ENCODE results near the gene USE1. TPM values are rescaled to one million over a fixed set of nuclear protein-coding genes. Genes with fewer than 3 reads are reported as not detected.

The USE1 gene
- total RNA-seq, 1 experiment from 2014 or later = 27.5 TPM

DNA sequence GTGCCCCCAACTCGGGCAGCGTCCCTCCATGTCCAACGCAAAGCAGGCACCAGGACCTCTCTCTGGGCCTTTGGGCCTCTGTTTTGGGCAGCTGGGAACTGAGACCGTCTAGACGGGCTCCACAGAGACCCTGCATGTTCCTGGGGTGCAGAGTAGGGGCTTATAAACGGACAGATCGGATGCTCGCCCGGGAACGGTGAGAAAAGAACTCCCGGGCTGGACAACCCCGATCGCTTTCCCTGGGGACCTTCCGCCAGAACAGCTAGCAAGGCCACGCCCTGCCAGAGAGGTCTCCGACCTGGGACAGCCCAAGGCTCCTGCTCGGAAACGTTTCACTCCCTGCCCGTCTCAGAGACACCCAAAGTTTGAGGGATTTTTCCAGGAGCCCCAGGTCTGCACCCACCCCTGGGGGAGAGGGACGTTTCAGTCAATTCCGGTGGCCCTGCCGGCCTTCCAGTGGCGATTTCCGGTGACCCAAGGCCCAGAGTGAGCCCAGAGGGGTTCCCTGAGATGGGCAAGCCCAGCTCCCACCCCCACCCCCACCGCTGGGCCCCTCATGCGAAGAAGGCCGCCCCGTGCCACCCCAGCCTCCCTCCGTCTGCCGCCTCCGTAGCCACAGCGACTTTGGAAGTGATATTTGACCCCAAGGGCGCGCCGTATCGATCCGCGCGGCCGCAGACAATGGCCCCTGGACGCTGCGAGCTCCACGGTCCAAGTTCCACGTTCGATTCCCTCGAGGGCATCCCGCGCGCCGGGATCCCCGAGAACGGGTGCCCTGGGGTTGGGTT is 28.9 kb downstream of the USE1 start:
- H3K4me3 ChIP-seq (replicated peaks in 1 of 2; ENCODE audit: low read depth in 1 of 2, low read length in 2 of 2) = peak overlapping the region; percentile 87 to 94
- TF ChIP-seq POLR2AphosphoS5 (IDR thresholded peaks at IDR 0.05; ENCODE audit: low read depth, low read length) (peak; percentile 21; the same call in 1 of the 2 replicates), SP1 (IDR thresholded peaks at IDR 0.05; ENCODE audit: low read depth) (no peak)
- H3K27ac ChIP-seq (ENCODE audit: low read depth, low read length) = peak overlapping the region; percentile 91
- H3K4me2 ChIP-seq (ENCODE audit: low read length) = peak overlapping the region; percentile 99
- CTCF ChIA-PET = no interaction called here
- peaks cover 47% of the 10 kb centered on the region for H3K79me2 ChIP-seq (ENCODE audit: insufficient read depth, low read length)
- TSS peak; percentile 45 for BruUV-seq (replicated peaks)
- H3K9ac ChIP-seq (ENCODE audit: low read length) = peak overlapping the region; percentile 86
- H3K27me3 ChIP-seq (ENCODE audit: insufficient read depth, low read length) = no peaks in the 10 kb centered on the region
- H3K4me1 ChIP-seq (ENCODE audit: control insufficient read depth in 1 of 2, insufficient read depth in 2 of 2, low read length in 2 of 2) = peaks cover 43 to 61% of the 10 kb centered on the region in 2 experiments
- no peaks in the 10 kb centered on the region for H4K20me1 ChIP-seq (ENCODE audit: insufficient read depth)
- peaks cover 0 to 3% of the 10 kb centered on the region in 2 experiments; a peak in 1 of 4 replicates for H3K36me3 ChIP-seq (ENCODE audit: control insufficient read depth in 1 of 2, insufficient read depth in 2 of 2, low read length in 2 of 2)
- DNase-seq (ENCODE audit: low read depth, low spot score) (no peak), ATAC-seq (peak; percentile 15; the same call in 1 of the 2 replicates)
- no peaks in the 10 kb centered on the region for H3K9me3 ChIP-seq (ENCODE audit: control insufficient read depth in 1 of 2, insufficient read depth in 1 of 2, low read depth in 1 of 2, low read length in 2 of 2)
- POLR2A ChIA-PET = interaction anchor here (0.9 to 1.7 kb wide), 2 partner anchors 9 to 65 kb away, joined by 5 to 7 read pairs; partner anchors contain the start of gene DDA1
- RAD21 ChIA-PET (ENCODE audit: low non-redundant PET in 1 of 2, low total read pairs in 2 of 2, uncharacterized antibody in 2 of 2, unreplicated experiment in 2 of 2) = interaction anchor here in 1 of 2 experiments (0.5 kb wide), 1 partner anchor 191 kb away, joined by 3 read pairs; no protein-coding TSS in a partner anchor
- H3K9me2 ChIP-seq (ENCODE audit: insufficient read depth) = no peaks in the 10 kb centered on the region
- no peak overlapping the region for H2AFZ ChIP-seq (ENCODE audit: low read depth, low read length, poor library complexity, severe bottlenecking)
- intact Hi-C loops (cut with micrococcal nuclease) = loop anchor here (1.0 kb wide), 1 partner anchor 18 kb away; the partner anchor contains the start of gene OCEL1

GRCh38 chr19:17244618-17245534 is 29.7 kb downstream of the USE1 start:
- RAD21 ChIA-PET (ENCODE audit: low non-redundant PET in 1 of 2, low total read pairs in 2 of 2, uncharacterized antibody in 2 of 2, unreplicated experiment in 2 of 2) = interaction anchor here in 1 of 2 experiments (0.5 kb wide), 1 partner anchor 192 kb away, joined by 3 read pairs; no protein-coding TSS in a partner anchor
- intact Hi-C loops (cut with micrococcal nuclease) = loop anchor here (1.0 kb wide), 1 partner anchor 19 kb away; the partner anchor contains the start of gene OCEL1
- H2AFZ ChIP-seq (ENCODE audit: low read depth, low read length, poor library complexity, severe bottlenecking) = no peak overlapping the region
- H4K20me1 ChIP-seq (ENCODE audit: insufficient read depth) = no peaks in the 10 kb centered on the region
- no TSS peak for BruUV-seq (replicated peaks)
- H3K4me1 ChIP-seq (ENCODE audit: control insufficient read depth in 1 of 2, insufficient read depth in 2 of 2, low read length in 2 of 2) = peaks cover 50 to 70% of the 10 kb centered on the region in 2 experiments
- H3K4me3 ChIP-seq (replicated peaks in 1 of 2; ENCODE audit: low read depth in 1 of 2, low read length in 2 of 2) = peak overlapping the region; percentile 87 to 94
- TF ChIP-seq EGR1 (IDR thresholded peaks at IDR 0.05; ENCODE audit: low read depth) (no peak), FOSL1 (IDR thresholded peaks at IDR 0.05; ENCODE audit: low read depth) (no peak), ZNF274 (IDR thresholded peaks at IDR 0.05; ENCODE audit: low read depth, low read length) (no peak), CBX3 (IDR thresholded peaks at IDR 0.05; ENCODE audit: low read depth) (no peak), ELF1 (IDR thresholded peaks at IDR 0.05; ENCODE audit: borderline replicate concordance, low read depth) (no peak), MAX (IDR thresholded peaks at IDR 0.05) (no peak)
- TF ChIP-seq, protein P1, sequence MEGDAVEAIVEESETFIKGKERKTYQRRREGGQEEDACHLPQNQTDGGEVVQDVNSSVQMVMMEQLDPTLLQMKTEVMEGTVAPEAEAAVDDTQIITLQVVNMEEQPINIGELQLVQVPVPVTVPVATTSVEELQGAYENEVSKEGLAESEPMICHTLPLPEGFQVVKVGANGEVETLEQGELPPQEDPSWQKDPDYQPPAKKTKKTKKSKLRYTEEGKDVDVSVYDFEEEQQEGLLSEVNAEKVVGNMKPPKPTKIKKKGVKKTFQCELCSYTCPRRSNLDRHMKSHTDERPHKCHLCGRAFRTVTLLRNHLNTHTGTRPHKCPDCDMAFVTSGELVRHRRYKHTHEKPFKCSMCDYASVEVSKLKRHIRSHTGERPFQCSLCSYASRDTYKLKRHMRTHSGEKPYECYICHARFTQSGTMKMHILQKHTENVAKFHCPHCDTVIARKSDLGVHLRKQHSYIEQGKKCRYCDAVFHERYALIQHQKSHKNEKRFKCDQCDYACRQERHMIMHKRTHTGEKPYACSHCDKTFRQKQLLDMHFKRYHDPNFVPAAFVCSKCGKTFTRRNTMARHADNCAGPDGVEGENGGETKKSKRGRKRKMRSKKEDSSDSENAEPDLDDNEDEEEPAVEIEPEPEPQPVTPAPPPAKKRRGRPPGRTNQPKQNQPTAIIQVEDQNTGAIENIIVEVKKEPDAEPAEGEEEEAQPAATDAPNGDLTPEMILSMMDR (IDR thresholded peaks at IDR 0.05 in 2 of 3, conservative IDR thresholded peaks at IDR 0.05 in 1 of 3; ENCODE audit: borderline replicate concordance in 1 of 3, insufficient read depth in 1 of 3, low read depth in 2 of 3, low read length in 2 of 3) = no peak
- TF ChIP-seq, protein P2, sequence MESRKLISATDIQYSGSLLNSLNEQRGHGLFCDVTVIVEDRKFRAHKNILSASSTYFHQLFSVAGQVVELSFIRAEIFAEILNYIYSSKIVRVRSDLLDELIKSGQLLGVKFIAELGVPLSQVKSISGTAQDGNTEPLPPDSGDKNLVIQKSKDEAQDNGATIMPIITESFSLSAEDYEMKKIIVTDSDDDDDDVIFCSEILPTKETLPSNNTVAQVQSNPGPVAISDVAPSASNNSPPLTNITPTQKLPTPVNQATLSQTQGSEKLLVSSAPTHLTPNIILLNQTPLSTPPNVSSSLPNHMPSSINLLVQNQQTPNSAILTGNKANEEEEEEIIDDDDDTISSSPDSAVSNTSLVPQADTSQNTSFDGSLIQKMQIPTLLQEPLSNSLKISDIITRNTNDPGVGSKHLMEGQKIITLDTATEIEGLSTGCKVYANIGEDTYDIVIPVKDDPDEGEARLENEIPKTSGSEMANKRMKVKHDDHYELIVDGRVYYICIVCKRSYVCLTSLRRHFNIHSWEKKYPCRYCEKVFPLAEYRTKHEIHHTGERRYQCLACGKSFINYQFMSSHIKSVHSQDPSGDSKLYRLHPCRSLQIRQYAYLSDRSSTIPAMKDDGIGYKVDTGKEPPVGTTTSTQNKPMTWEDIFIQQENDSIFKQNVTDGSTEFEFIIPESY (IDR thresholded peaks at IDR 0.05; ENCODE audit: extremely low read depth, insufficient replicate concordance, low read length) = no peak
- CTCF ChIA-PET = no interaction called here
- POLR2A ChIA-PET = interaction anchor here (0.9 to 1.7 kb wide), 2 partner anchors 10 to 64 kb away, joined by 5 to 7 read pairs; partner anchors contain the start of gene DDA1
- ATAC-seq = no peak
- peaks cover 0 to 3% of the 10 kb centered on the region in 2 experiments; a peak in 1 of 4 replicates for H3K36me3 ChIP-seq (ENCODE audit: control insufficient read depth in 1 of 2, insufficient read depth in 2 of 2, low read length in 2 of 2)
- peak overlapping the region; percentile 91 for H3K27ac ChIP-seq (ENCODE audit: low read depth, low read length)
- peak overlapping the region; percentile 99 for H3K4me2 ChIP-seq (ENCODE audit: low read length)
- no peak for DNase-seq (ENCODE audit: low read depth, low spot score)
- no peaks in the 10 kb centered on the region for H3K27me3 ChIP-seq (ENCODE audit: insufficient read depth, low read length)
- H3K79me2 ChIP-seq (ENCODE audit: insufficient read depth, low read length) = peaks cover 47% of the 10 kb centered on the region
- H3K9me3 ChIP-seq (ENCODE audit: control insufficient read depth in 1 of 2, insufficient read depth in 1 of 2, low read depth in 1 of 2, low read length in 2 of 2) = no peaks in the 10 kb centered on the region
- H3K9ac ChIP-seq (ENCODE audit: low read length) = peak overlapping the region; percentile 86
- H3K9me2 ChIP-seq (ENCODE audit: insufficient read depth) = no peaks in the 10 kb centered on the region

Data from HCT116 (cell line).